Thyroid gland (tissue), 4 donors: ENCODE measurements around the gene CFDP1. TPM values are rescaled to one million over a fixed set of nuclear protein-coding genes. Genes with fewer than 3 reads are reported as not detected.
"Not testable (repeated sequence)": the region's sequence is repeated elsewhere in the genome, so short reads cannot be mapped to it uniquely, and the experiment has no call there.

Experiments
- DNase-seq, 2 donors: peaks; one replicate each; pipeline ENCODE4 v3.0.0-alpha.2; 2019
- H3K27ac ChIP-seq, 3 donors: fragments of 200-600 bp; sonication (generic); 1 replicate in 2 of 3; 2 replicates in 1 of 3; pipeline ENCODE4 v1.5.1; 2016 to 2019; ENCODE audit warnings: mild to moderate bottlenecking in 1 of 3, moderate library complexity in 1 of 3
- H3K27me3 ChIP-seq: fragments of 200-600 bp; sonication (generic); one replicate; pipeline ENCODE4 v1.5.1; 2019
- H3K36me3 ChIP-seq, 2 donors: fragments of 200-600 bp; sonication (generic); one replicate each; pipeline ENCODE4 v1.5.1; 2016 to 2019
- H3K4me1 ChIP-seq, 2 donors: fragments of 200-600 bp; sonication (generic); one replicate each; pipeline ENCODE4 v1.5.1; 2017 to 2019
- H3K4me3 ChIP-seq, 3 donors: fragments of 200-600 bp; sonication (generic); replicated peaks in 1 of 3; 1 replicate in 2 of 3; 2 replicates in 1 of 3; pipeline ENCODE4 v1.5.1; 2016; ENCODE audit warnings: mild to moderate bottlenecking in 1 of 3
- H3K9me3 ChIP-seq: fragments of 200-600 bp; sonication (generic); one replicate; pipeline ENCODE4 v1.5.1; 2017
- CTCF ChIP-seq, 6 experiments: fragments of 200-600 bp in 3 of 6; fragments of 450-650 bp in 3 of 6; sonication (generic) in 3 of 6; IDR thresholded peaks; one replicate each; pipeline ENCODE4 v1.5.1; 2016 to 2019; ENCODE audit warnings: antibody characterized with exemption in 6 of 6, mild to moderate bottlenecking in 2 of 6, inconsistent platforms in 1 of 6, moderate library complexity in 1 of 6
- POLR2A ChIP-seq, 2 donors: fragments of 450-650 bp; IDR thresholded peaks; one replicate each; pipeline ENCODE4 v1.6.1; 2017; ENCODE audit warnings: antibody characterized with exemption in 2 of 2, mild to moderate bottlenecking in 2 of 2, moderate library complexity in 1 of 2
- WGBS, 2 donors: methylation state at CpG; one replicate each; pipeline ENCODE4 v1.1.5; 2017; 5-methylcytosine and 5-hydroxymethylcytosine counted together
- intact Hi-C: fragments of 100-400 bp; cut with DNase I; formaldehyde crosslinking; loops from one replicate; pipeline ENCODE4 v1.15.1; 2023
- total RNA-seq, 4 donors: library from RNA; depleted of rRNA; stranded (reverse); fragments of >200 nt; gene quantifications; one replicate each; pipeline ENCODE4 v1.2.3, GENCODE V29; 2016

The CFDP1 gene
- total RNA-seq, 4 donors from 2014 or later, result 50.5 to 77.9 (median 60.7) TPM

DNA sequence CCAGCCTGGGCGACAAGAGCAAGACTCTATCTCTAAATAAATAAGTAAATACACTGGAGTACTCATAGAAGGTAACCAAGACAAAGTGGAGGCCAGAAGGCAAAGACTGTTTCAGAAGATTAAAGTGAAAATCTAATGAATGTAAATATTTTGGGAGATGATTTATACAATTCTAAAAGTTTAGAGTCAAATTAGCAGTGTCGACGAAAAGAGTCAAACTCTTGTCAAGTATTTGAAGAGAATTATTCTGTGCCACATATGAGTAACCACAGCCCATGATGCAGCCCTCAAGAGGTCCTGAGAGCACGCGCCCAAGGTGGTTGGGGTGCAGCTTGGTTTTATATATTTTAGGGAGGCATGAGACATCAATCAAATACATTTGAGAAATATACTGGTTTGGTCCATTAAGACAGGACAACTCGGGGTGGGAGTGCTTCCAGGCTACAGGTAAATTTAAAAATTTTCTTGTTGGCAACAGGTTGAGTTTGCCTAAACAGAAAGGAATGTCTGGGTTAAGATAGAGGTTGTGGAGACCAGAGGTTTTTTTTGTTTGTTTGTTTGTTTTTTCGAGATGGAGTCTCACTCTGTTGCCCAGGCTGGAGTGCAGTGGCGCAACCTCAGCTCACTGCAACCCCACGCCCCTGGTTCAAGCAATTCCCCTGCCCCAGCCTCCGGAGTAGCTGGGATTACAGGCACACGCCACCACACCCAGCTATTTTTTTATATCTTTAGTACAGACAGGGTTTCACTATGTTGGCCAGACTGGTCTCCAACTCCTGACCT lies 3.5 kb downstream of the CFDP1 start:
- Histone ChIP-seq H3K27ac (no peak overlapping the region), H3K36me3 (no peaks in the 10 kb centered on the region), H3K4me1 (peaks cover 3 to 29% of the 10 kb centered on the region in 2 donors), H3K27me3 (no peaks in the 10 kb centered on the region), H3K9me3 (no peaks in the 10 kb centered on the region), H3K4me3 (no peak overlapping the region)
- TF ChIP-seq POLR2A (IDR thresholded peaks at IDR 0.05) (no peak), CTCF (IDR thresholded peaks at IDR 0.05) (no peak)
- 82 to 92% methylated on average over 11 of the region's 11 CpGs for WGBS, 2 donors
- intact Hi-C loops, result no loop called here
- no peak for DNase-seq

GRCh38 chr16:75426524-75426923 lies 6.8 kb downstream of the CFDP1 start:
- H3K27me3 ChIP-seq, H3K27ac ChIP-seq, intact Hi-C loops, DNase-seq, H3K36me3 ChIP-seq, H3K9me3 ChIP-seq, H3K4me3 ChIP-seq: not testable (repeated sequence)
- H3K4me1 ChIP-seq, result peaks cover 3 to 17% of the 10 kb centered on the region in 2 donors
- WGBS, 2 donors, result 79 to 87% methylated on average over 2 of the region's 2 CpGs

DNA sequence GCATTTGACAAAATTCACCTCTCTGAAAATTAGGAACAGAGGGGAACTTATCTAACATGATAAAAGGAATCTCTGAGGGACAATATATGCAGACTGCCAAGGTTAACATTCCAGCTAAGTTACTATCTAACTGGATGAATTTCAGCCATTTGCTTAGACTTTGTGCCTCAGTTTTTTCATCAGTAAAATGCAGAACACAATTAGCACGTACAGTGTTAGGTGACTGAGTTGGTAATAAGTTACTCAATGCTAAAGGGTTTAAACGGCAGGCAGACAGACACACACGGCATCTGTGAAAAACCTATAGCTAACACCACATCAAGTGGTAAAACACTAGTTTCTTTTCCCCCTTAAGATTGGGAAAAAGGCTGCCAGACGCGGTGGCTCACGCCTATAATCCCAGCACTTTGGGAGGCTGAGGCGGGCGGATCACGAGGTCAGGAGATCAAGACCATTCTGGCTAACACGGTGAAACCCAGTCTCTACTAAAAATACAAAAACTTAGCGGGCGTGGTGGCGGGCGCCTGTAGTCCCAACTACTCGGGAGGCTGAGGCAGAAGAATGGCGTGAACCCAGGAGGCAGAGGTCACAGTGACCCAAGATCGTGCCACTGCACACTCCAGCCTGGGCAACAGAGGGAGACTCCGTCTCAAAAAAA lies 9.1 kb downstream of the CFDP1 start:
- 80 to 87% methylated on average over 18 of the region's 18 CpGs for WGBS, 2 donors
- H3K4me1 ChIP-seq, result peaks cover 11 to 19% of the 10 kb centered on the region in 2 donors
- intact Hi-C loops, H3K36me3 ChIP-seq, H3K4me3 ChIP-seq, H3K9me3 ChIP-seq, H3K27me3 ChIP-seq, DNase-seq, H3K27ac ChIP-seq: not testable (repeated sequence)

DNA sequence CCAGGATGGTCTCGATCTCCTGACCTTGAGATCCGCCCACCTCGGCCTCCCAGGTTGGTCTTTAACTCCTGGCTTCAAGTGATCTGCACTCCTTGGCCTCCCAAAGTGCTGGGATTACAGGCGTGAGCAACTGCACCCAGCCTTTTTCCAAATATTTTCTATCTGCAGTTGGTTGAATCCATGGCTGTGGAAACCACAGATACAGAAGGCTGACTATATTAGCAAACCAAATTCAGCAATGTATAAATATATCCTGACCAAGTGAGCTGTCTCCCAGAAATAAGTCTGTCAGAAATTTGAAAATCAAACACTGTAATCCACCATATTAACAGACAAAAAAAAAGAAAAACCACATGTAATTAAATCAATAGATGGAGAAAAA lies 9.6 kb downstream of the CFDP1 start:
- H3K4me3 ChIP-seq, result no peak overlapping the region
- DNase-seq, result no peak
- no peaks in the 10 kb centered on the region for H3K27me3 ChIP-seq
- intact Hi-C loops, result no loop called here
- H3K36me3 ChIP-seq, result no peaks in the 10 kb centered on the region
- peaks cover 11 to 17% of the 10 kb centered on the region in 2 donors for H3K4me1 ChIP-seq
- no peaks in the 10 kb centered on the region for H3K9me3 ChIP-seq
- no peak overlapping the region for H3K27ac ChIP-seq
- TF ChIP-seq POLR2A (IDR thresholded peaks at IDR 0.05), result no peak
- no peak for TF ChIP-seq CTCF (IDR thresholded peaks at IDR 0.05)
- 73 to 82% methylated on average over 4 of the region's 4 CpGs for WGBS, 2 donors

DNA sequence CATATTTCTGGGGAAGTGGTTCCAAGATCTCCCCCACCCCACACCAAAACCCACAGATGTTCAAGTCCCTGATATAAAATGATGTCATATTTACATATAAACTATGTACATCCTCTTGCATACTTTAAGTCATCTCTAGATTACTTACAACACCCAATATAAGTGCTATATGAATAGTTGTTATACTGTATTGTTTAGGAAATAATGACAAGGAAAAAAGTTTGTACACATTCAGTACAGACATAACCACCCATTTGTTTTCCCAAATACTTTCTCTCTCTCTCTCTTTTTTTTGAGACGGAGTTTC lies 11.5 kb downstream of the CFDP1 start:
- intact Hi-C loops, result no loop called here
- 96 to 98% methylated on average over 1 of the region's 1 CpG for WGBS, 2 donors
- no peaks in the 10 kb centered on the region for H3K9me3 ChIP-seq
- no peak overlapping the region for H3K27ac ChIP-seq
- H3K27me3 ChIP-seq, result no peaks in the 10 kb centered on the region
- no peak for DNase-seq
- no peak overlapping the region for H3K4me3 ChIP-seq
- no peak for TF ChIP-seq POLR2A (IDR thresholded peaks at IDR 0.05)
- TF ChIP-seq CTCF (IDR thresholded peaks at IDR 0.05), result no peak
- H3K4me1 ChIP-seq, result peaks cover 14 to 17% of the 10 kb centered on the region in 2 donors
- H3K36me3 ChIP-seq, result no peaks in the 10 kb centered on the region
